PC-3 (cell line): Measurements from ENCODE around the gene MYBPC3. TPM values are rescaled to one million over a fixed set of nuclear protein-coding genes. Genes with fewer than 3 reads are reported as not detected.

Source experiments
- ATAC-seq: fragments of 200-7000 bp; cut with Tn5 transposase; 2 replicates; pipeline ENCODE4 v1.9.1; 2020; ENCODE audit warnings: mild to moderate bottlenecking, moderate library complexity
- BruUV-seq: library from RNA; stranded (reverse); fragments of 400-500 nt; replicated peaks from 2 replicates; lab custom pipeline; 2021; lab: Mats Ljungman, UMichigan
- CTCF ChIA-PET: fragments of 300-600 bp; sonication (Branson Sonifier 250); formaldehyde crosslinking; loops from one replicate; lab custom pipeline; 2022; ENCODE audit warnings: antibody characterized with exemption; lab: Charles Lee
- POLR2A ChIA-PET: fragments of 300-600 bp; sonication (Branson Sonifier 250); formaldehyde crosslinking; loops from one replicate; lab custom pipeline; 2022; ENCODE audit warnings: antibody characterized with exemption; ENCODE audit not compliant: unreplicated experiment; lab: Charles Lee
- DNase-seq: peaks from one replicate; pipeline ENCODE4 v3.0.0-alpha.2; 2015
- H2AFZ ChIP-seq: fragments of 300-600 bp; sonication (generic); 2 replicates; pipeline ENCODE4 v1.6.0; 2016; ENCODE audit warnings: antibody characterized with exemption, low read length
- H3F3A ChIP-seq: fragments of 300-600 bp; sonication (generic); one replicate; pipeline ENCODE4 v1.6.0; 2017; ENCODE audit warnings: antibody characterized with exemption, low read length, control low read depth, mild to moderate bottlenecking; ENCODE audit not compliant: unreplicated experiment
- H3K27ac ChIP-seq: fragments of 300-600 bp; sonication (generic); 2 replicates; pipeline ENCODE4 v1.5.1; 2016; ENCODE audit warnings: mild to moderate bottlenecking, low read length
- H3K27me3 ChIP-seq: fragments of 300-600 bp; sonication (generic); 2 replicates; pipeline ENCODE4 v1.6.1; 2016; ENCODE audit warnings: low read length, mixed read lengths
- H3K36me3 ChIP-seq: fragments of 300-600 bp; sonication (generic); 2 replicates; pipeline ENCODE4 v1.6.1; 2016; ENCODE audit warnings: low read depth, mixed run types, low read length, mixed read lengths
- H3K4me1 ChIP-seq: fragments of 300-600 bp; sonication (generic); 2 replicates; pipeline ENCODE4 v1.5.1; 2016; ENCODE audit warnings: low read length; ENCODE audit not compliant: insufficient read depth
- H3K4me2 ChIP-seq: fragments of 300-600 bp; sonication (generic); 2 replicates; pipeline ENCODE4 v1.6.0; 2016; ENCODE audit warnings: low read length
- H3K4me3 ChIP-seq: fragments of 300-600 bp; sonication (generic); 2 replicates; pipeline ENCODE4 v1.5.1; 2016; ENCODE audit warnings: mild to moderate bottlenecking, low read length, mixed read lengths
- H3K79me2 ChIP-seq: fragments of 300-600 bp; sonication (generic); 2 replicates; pipeline ENCODE4 v1.6.1; 2017; ENCODE audit warnings: low read length, mixed read lengths
- H3K9ac ChIP-seq: fragments of 300-600 bp; sonication (generic); 2 replicates; pipeline ENCODE4 v1.6.0; 2016; ENCODE audit warnings: mild to moderate bottlenecking, low read length
- H3K9me2 ChIP-seq: fragments of 300-600 bp; sonication (generic); replicated peaks from 2 replicates; pipeline ENCODE4 v1.6.1; 2016; ENCODE audit warnings: mixed run types, low read length, mixed read lengths
- H3K9me3 ChIP-seq: fragments of 300-600 bp; sonication (generic); 2 replicates; pipeline ENCODE4 v1.6.1; 2016; ENCODE audit warnings: low read length, mixed read lengths
- H4K20me1 ChIP-seq: fragments of 300-600 bp; sonication (generic); 2 replicates; pipeline ENCODE4 v1.6.1; 2016; ENCODE audit warnings: low read length, mixed read lengths
- CTCF ChIP-seq: fragments of 300-600 bp; sonication (generic); conservative IDR thresholded peaks from 2 replicates; pipeline ENCODE4 v1.5.1; 2017; ENCODE audit warnings: antibody characterized with exemption, low read depth, mild to moderate bottlenecking, low read length
- EZH2 ChIP-seq: fragments of 300-600 bp; sonication (generic); IDR thresholded peaks from one replicate; pipeline ENCODE4 v1.6.1; 2017; ENCODE audit warnings: antibody characterized with exemption, mild to moderate bottlenecking, low read length; ENCODE audit not compliant: unreplicated experiment
- EZH2phosphoT487 ChIP-seq: fragments of 300-600 bp; sonication (generic); IDR thresholded peaks from 2 replicates; pipeline ENCODE4 v1.6.1; 2018; ENCODE audit warnings: mild to moderate bottlenecking, antibody characterized with exemption, low read length, borderline replicate concordance
- intact Hi-C: fragments of 100-400 bp; cut with micrococcal nuclease; formaldehyde crosslinking; loops from 2 replicates; pipeline ENCODE4 v1.9.0; 2023
- total RNA-seq: library from RNA; depleted of rRNA; stranded (reverse); fragments of >200 nt; gene quantifications from 2 replicates; pipeline ENCODE4 v1.2.3, GENCODE V29; 2014

Gene MYBPC3
- total RNA-seq, 1 experiment from 2014 or later = not detected

DNA sequence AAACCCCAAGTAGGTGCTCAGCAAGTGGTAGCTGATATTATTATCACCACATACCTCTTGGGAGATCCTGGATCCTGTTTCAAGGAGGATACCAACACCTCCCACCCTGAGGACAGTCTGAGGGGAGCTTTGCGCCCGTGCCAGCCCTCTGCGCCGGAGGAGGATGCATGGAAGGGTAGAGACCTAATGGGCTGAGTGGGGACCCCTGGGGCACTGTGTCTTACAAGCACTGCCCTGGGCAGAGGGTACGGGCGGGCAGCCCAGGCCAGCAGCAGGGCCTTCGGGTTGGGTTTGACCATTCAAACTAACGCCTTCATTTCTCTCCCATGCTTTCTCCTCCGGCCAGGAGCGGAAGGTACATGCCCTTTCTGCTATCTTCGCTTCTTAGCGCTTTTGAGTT lies 26.3 kb downstream of the MYBPC3 start:
- ChIA-PET CTCF (no interaction called here), POLR2A (no interaction called here)
- ATAC-seq (no peak), DNase-seq (no peak)
- TF ChIP-seq EZH2 = no peak
- no peak for TF ChIP-seq CTCF
- Histone ChIP-seq H3K9ac (no peak overlapping the region), H3K9me3 (no peaks in the 10 kb centered on the region), H3K9me2 (no peaks in the 10 kb centered on the region), H3F3A (no peaks in the 10 kb centered on the region), H3K79me2 (no peaks in the 10 kb centered on the region), H3K4me2 (no peak overlapping the region), H3K27me3 (no peaks in the 10 kb centered on the region), H2AFZ (no peak overlapping the region), H3K4me1 (no peaks in the 10 kb centered on the region), H3K4me3 (no peak overlapping the region), H4K20me1 (no peaks in the 10 kb centered on the region), H3K27ac (no peak overlapping the region), H3K36me3 (no peaks in the 10 kb centered on the region; the same call in 1 of the 2 replicates)
- no TSS peak for BruUV-seq
- intact Hi-C loops = no loop called here

GRCh38 chr11:47325271-47326041 lies 27.0 kb downstream of the MYBPC3 start:
- intact Hi-C loops = no loop called here
- ATAC-seq = no peak
- no peak for DNase-seq
- Histone ChIP-seq H2AFZ (no peak overlapping the region), H3K9ac (no peak overlapping the region), H3K9me2 (no peaks in the 10 kb centered on the region), H3K36me3 (no peaks in the 10 kb centered on the region; the same call in 1 of the 2 replicates), H3K4me3 (no peak overlapping the region), H3K4me1 (no peaks in the 10 kb centered on the region), H3K4me2 (no peak overlapping the region), H3F3A (no peaks in the 10 kb centered on the region), H3K79me2 (no peaks in the 10 kb centered on the region), H3K9me3 (no peaks in the 10 kb centered on the region), H3K27ac (no peak overlapping the region), H3K27me3 (no peaks in the 10 kb centered on the region), H4K20me1 (no peaks in the 10 kb centered on the region)
- no TSS peak for BruUV-seq
- ChIA-PET CTCF (interaction anchor here (0.7 kb wide), 1 partner anchor 1554 kb away, joined by 5 read pairs; no protein-coding TSS in a partner anchor), POLR2A (no interaction called here)
- TF ChIP-seq CTCF (no peak), EZH2 (no peak), EZH2phosphoT487 (no peak)

- ChIA-PET CTCF (no interaction called here), POLR2A (no interaction called here)
- DNase-seq (no peak), ATAC-seq (no peak)
- H3K4me2 ChIP-seq = no peak overlapping the region
- H3K9me3 ChIP-seq = no peaks in the 10 kb centered on the region
- BruUV-seq = no TSS peak
- no peaks in the 10 kb centered on the region for H3F3A ChIP-seq
- no peak overlapping the region for H3K9ac ChIP-seq
- no peaks in the 10 kb centered on the region for H3K9me2 ChIP-seq
- TF ChIP-seq CTCF = no peak
- no peak for TF ChIP-seq EZH2
- no peak for TF ChIP-seq EZH2phosphoT487
- H3K36me3 ChIP-seq = no peaks in the 10 kb centered on the region; the same call in 1 of the 2 replicates
- H3K27me3 ChIP-seq = no peaks in the 10 kb centered on the region
- H4K20me1 ChIP-seq = no peaks in the 10 kb centered on the region
- H3K4me1 ChIP-seq = no peaks in the 10 kb centered on the region
- intact Hi-C loops = no loop called here
- no peak overlapping the region for H3K4me3 ChIP-seq
- H3K27ac ChIP-seq = no peak overlapping the region
- H2AFZ ChIP-seq = no peak overlapping the region
- H3K79me2 ChIP-seq = no peaks in the 10 kb centered on the region
Measured at GRCh38 chr11:47324520-47324919, 28.0 kb downstream of the MYBPC3 start.
